GM18951 (cell line): Measurements from ENCODE around the gene GNA14.
"Not testable (repeated sequence)": the region's sequence is repeated elsewhere in the genome, so short reads cannot be mapped to it uniquely, and the experiment has no call there.

Experiments used
- POLR2A ChIP-seq: IDR thresholded peaks from 4 replicates; pipeline ENCODE4 v1.6.1; 2011; ENCODE audit warnings: mild to moderate bottlenecking; ENCODE audit not compliant: insufficient read length, insufficient read depth; ENCODE audit errors: extremely low read depth
- in situ Hi-C: fragments of 300-500 bp; cut with MboI; formaldehyde crosslinking; loops from one replicate; pipeline ENCODE4 v1.12.0; 2022; ENCODE audit warnings: low sequenced_read_pairs, mixed read lengths, inconsistent platforms; ENCODE audit not compliant: unreplicated experiment

Gene GNA14

GRCh38 chr9:77423841-77424240 lies 224.3 kb downstream of the GNA14 start:
- TF ChIP-seq POLR2A, result no peak
- in situ Hi-C loops, result no loop called here

GRCh38 chr9:77422969-77423368 lies 225.2 kb downstream of the GNA14 start:
- no peak for TF ChIP-seq POLR2A
- in situ Hi-C loops, result no loop called here

DNA sequence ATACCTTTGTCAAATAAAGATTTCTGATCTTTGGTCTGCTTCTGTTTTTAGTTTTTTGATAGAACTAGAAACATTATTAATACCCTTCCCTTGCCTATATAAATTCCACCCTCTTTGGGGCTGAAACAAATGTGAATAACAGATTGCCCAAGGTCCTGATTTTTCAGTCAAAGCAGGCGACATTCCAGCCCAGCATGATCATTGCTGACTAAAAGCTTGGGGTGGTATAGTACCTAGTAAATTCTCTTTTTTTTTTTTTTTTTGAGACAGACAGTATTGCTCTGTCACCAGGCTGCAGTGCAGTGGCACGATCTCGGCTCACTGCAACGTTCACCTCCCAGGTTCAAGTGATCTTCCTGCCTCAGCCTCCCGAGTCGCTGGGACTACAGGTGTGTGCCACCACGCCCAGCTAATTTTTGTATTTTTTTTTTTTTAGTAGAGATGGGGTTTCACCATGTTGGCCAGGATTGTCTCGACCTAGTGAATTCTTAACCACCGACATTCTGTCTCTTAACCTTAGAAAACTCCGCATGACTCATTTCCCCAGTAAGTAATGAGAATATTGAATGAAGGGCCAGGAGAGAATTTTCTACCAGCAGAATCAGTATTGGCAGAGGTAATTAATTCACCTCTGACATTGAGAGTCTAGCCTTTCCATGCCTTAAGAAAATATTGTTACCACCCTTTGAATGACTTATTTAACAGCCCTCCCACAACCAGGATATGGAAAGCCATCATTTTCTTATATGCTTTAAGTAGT lies 226.4 kb downstream of the GNA14 start:
- in situ Hi-C loops, result no loop called here
- no peak for TF ChIP-seq POLR2A

DNA sequence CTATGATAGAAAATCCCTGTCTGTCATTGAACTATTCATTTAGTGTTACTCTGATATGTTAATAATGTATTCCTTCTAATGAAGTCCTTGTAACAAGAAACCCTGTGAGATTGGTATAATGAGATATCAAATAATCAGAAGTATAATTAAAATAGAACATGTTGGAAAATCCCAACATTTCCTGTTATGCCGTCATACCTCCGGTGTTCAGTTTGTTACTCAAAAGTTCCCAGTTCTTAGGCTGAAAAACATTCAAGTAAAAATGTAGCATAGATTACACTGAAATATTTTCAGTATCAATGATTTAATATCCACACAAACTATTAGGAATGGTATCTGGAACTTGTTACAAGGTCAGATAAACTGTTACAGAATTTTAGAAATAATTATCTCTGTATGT lies 227.5 kb downstream of the GNA14 start:
- in situ Hi-C loops, result no loop called here
- no peak for TF ChIP-seq POLR2A

DNA sequence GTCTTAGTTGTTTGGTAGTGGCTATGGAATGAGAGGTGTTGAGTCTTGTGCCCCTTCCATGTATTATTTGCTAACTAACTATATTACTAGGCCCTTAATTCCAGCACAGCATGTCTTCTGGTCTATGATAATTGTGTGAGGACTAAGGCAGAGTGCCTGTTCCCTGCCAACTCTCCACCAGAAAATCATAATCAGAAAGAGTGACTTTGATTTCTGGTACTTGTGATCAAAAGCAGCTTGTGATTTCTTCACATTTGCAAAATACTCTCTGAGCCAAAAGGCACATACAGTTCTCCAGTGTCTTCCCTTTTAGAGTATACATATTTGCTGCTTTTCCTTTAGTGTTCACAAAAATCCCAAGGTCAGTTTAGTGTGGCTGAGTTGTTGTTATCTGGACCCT lies 229.9 kb downstream of the GNA14 start:
- TF ChIP-seq POLR2A, result no peak
- in situ Hi-C loops, result no loop called here

GRCh38 chr9:77417566-77417965 lies 230.6 kb downstream of the GNA14 start:
- TF ChIP-seq POLR2A, result no peak
- in situ Hi-C loops, result no loop called here

- in situ Hi-C loops, result not testable (repeated sequence)
Measured at GRCh38 chr9:77408521-77408920, 239.6 kb downstream of the GNA14 start.

GRCh38 chr9:77403239-77403638 lies 244.9 kb downstream of the GNA14 start:
- TF ChIP-seq POLR2A, result no peak
- in situ Hi-C loops, result no loop called here

- in situ Hi-C loops, result no loop called here
- no peak for TF ChIP-seq POLR2A
Measured at GRCh38 chr9:77402286-77402685, 245.8 kb downstream of the GNA14 start.

DNA sequence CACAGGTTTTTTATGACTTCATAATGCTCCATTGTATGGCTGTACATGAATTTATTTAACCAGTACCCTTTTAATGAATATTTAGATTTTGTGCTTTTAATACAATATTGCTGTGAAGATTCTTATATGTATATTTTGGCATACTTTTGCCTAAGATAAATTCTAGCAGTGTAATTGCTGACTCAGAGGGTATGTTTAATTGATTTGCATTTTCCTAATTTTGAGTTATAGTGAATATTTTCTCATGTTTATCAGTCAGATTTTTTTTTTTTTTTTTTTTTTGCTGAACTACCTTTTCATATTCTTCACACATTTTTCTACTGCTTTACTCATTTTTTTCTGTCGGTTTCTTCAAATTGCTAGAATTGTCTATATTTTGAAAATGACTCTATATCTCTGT lies 248.2 kb downstream of the GNA14 start:
- in situ Hi-C loops, result no loop called here

DNA sequence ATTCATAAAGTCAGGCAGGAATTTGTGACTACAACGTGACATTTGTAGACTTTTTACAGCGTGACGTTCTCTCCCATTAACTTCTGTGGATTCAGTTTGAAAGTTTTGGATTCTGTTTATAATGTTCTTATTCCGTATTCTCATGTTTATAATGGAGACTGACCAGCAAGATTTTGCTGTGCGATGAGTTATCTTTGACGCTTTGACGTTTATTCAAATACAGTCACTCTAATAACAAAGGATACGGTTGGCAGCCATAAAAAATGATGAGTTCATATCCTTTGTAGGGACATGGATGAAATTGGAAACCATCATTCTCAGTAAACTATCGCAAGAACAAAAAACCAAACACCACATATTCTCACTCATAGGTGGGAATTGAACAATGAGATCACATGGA lies 249.5 kb downstream of the GNA14 start:
- in situ Hi-C loops, result not testable (repeated sequence)

More for the DNA sequence above, 248.2 kb downstream of the GNA14 start:
- TF ChIP-seq POLR2A, result no peak

DNA sequence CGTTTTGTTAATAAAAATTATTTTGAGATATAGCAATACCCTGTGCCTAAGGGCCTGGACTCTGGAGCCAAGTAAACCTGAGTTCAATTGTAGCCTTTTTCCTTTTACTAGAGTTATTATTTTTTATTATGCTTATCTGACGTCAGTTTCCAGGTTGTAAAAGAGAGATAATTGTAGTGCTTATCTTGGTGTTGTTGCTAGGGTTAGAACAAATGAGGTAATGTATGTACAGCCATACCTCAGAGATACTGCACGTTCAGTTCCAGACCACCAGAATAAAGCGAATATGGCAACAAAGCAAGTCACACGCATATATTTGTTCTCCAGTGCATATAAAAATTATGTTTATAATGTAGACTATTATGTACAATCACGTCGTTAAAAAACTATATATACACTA lies 255.8 kb downstream of the GNA14 start:
- no peak for TF ChIP-seq POLR2A
- in situ Hi-C loops, result no loop called here

DNA sequence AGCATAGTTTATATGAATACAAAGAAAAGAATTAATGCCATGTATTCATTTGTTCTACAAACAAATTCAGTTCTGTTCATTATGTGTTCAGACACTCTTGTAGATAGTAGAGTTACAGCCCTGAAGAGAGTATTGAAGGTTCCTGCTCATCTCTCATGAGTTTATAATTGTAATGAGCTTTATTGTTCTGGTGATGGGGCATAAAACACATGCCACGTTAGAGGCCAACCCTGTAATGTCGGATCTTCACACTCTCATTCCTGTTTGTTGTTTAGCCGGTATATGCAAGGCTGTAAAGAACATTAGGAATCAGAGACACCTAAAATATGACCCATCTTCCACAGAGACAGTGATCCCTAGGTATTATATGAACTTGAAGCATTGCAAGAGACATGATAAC lies 256.3 kb downstream of the GNA14 start:
- no peak for TF ChIP-seq POLR2A
- in situ Hi-C loops, result no loop called here

- in situ Hi-C loops, result no loop called here
Measured at GRCh38 chr9:77386187-77386586, 261.9 kb downstream of the GNA14 start.

GRCh38 chr9:77384406-77384805 lies 263.7 kb downstream of the GNA14 start:
- no peak for TF ChIP-seq POLR2A
- in situ Hi-C loops, result no loop called here

More at GRCh38 chr9:77386187-77386586, 261.9 kb downstream of the GNA14 start:
- no peak for TF ChIP-seq POLR2A
